Thyroid gland (tissue), 4 donors: ENCODE data around the gene SAG. TPM values are rescaled to one million over a fixed set of nuclear protein-coding genes. Genes with fewer than 3 reads are reported as not detected.

Experiments used
- DNase-seq, 2 donors: peaks; one replicate each; pipeline ENCODE4 v3.0.0-alpha.2; 2019
- H3K27ac ChIP-seq, 3 donors: fragments of 200-600 bp; sonication (generic); 1 replicate in 2 of 3; 2 replicates in 1 of 3; pipeline ENCODE4 v1.5.1; 2016 to 2019; ENCODE audit warnings: mild to moderate bottlenecking in 1 of 3, moderate library complexity in 1 of 3
- H3K27me3 ChIP-seq: fragments of 200-600 bp; sonication (generic); one replicate; pipeline ENCODE4 v1.5.1; 2019
- H3K36me3 ChIP-seq, 2 donors: fragments of 200-600 bp; sonication (generic); one replicate each; pipeline ENCODE4 v1.5.1; 2016 to 2019
- H3K4me1 ChIP-seq, 2 donors: fragments of 200-600 bp; sonication (generic); one replicate each; pipeline ENCODE4 v1.5.1; 2017 to 2019
- H3K4me3 ChIP-seq, 3 donors: fragments of 200-600 bp; sonication (generic); replicated peaks in 1 of 3; 1 replicate in 2 of 3; 2 replicates in 1 of 3; pipeline ENCODE4 v1.5.1; 2016; ENCODE audit warnings: mild to moderate bottlenecking in 1 of 3
- H3K9me3 ChIP-seq: fragments of 200-600 bp; sonication (generic); one replicate; pipeline ENCODE4 v1.5.1; 2017
- POLR2A ChIP-seq, 2 donors: fragments of 450-650 bp; IDR thresholded peaks; one replicate each; pipeline ENCODE4 v1.6.1; 2017; ENCODE audit warnings: antibody characterized with exemption in 2 of 2, mild to moderate bottlenecking in 2 of 2, moderate library complexity in 1 of 2
- whole genome bisulfite sequencing, 2 donors: methylation state at CpG; one replicate each; pipeline ENCODE4 v1.1.5; 2017; 5-methylcytosine and 5-hydroxymethylcytosine counted together
- intact Hi-C: fragments of 100-400 bp; cut with DNase I; formaldehyde crosslinking; loops from one replicate; pipeline ENCODE4 v1.15.1; 2023
- total RNA-seq, 4 donors: library from RNA; depleted of rRNA; stranded (reverse); fragments of >200 nt; gene quantifications; one replicate each; pipeline ENCODE4 v1.2.3, GENCODE V29; 2016
- TF ChIP-seq, protein P1 (sequence below), 6 experiments: fragments of 200-600 bp in 3 of 6; fragments of 450-650 bp in 3 of 6; sonication (generic) in 3 of 6; IDR thresholded peaks; one replicate each; pipeline ENCODE4 v1.5.1; 2016 to 2019; ENCODE audit warnings: antibody characterized with exemption in 6 of 6, mild to moderate bottlenecking in 2 of 6, inconsistent platforms in 1 of 6, moderate library complexity in 1 of 6

Gene SAG
- total RNA-seq, 4 donors from 2014 or later: 0.21 TPM; not detected in 3

DNA sequence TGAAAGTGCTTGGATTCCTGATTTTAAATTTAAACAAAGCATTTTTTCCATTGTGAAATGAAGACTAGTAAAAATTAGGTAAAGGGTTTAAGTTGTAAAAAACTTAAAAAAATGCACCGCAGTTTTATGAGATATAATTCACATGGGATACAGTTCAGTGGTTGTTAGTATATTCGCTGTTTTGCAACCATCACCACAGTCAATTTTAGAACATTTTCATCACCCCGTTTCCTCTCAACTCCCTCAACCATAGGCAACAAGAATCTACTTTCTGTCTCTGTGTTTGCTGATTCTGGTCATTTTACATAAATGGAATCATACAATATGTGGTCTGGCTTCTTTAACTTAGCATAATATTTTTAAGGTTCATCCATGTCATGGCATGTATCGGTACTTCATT, 50.7 kb downstream of the SAG start:
- TF ChIP-seq, protein P1, sequence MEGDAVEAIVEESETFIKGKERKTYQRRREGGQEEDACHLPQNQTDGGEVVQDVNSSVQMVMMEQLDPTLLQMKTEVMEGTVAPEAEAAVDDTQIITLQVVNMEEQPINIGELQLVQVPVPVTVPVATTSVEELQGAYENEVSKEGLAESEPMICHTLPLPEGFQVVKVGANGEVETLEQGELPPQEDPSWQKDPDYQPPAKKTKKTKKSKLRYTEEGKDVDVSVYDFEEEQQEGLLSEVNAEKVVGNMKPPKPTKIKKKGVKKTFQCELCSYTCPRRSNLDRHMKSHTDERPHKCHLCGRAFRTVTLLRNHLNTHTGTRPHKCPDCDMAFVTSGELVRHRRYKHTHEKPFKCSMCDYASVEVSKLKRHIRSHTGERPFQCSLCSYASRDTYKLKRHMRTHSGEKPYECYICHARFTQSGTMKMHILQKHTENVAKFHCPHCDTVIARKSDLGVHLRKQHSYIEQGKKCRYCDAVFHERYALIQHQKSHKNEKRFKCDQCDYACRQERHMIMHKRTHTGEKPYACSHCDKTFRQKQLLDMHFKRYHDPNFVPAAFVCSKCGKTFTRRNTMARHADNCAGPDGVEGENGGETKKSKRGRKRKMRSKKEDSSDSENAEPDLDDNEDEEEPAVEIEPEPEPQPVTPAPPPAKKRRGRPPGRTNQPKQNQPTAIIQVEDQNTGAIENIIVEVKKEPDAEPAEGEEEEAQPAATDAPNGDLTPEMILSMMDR (IDR thresholded peaks at IDR 0.05): no peak
- no peak for TF ChIP-seq POLR2A (IDR thresholded peaks at IDR 0.05)
- DNase-seq: no peak
- no peaks in the 10 kb centered on the region for H3K36me3 ChIP-seq
- intact Hi-C loops: loop anchor here (10.0 kb wide), 1 partner anchor 104 kb away; the partner anchor contains the start of gene ATG16L1
- WGBS, 2 donors: 89 to 93% methylated on average over 4 of the region's 4 CpGs
- H3K4me3 ChIP-seq: no peak overlapping the region
- H3K9me3 ChIP-seq: no peaks in the 10 kb centered on the region
- H3K27me3 ChIP-seq: no peaks in the 10 kb centered on the region
- no peak overlapping the region for H3K27ac ChIP-seq
- peaks cover 15 to 24% of the 10 kb centered on the region in 2 donors for H3K4me1 ChIP-seq

DNA sequence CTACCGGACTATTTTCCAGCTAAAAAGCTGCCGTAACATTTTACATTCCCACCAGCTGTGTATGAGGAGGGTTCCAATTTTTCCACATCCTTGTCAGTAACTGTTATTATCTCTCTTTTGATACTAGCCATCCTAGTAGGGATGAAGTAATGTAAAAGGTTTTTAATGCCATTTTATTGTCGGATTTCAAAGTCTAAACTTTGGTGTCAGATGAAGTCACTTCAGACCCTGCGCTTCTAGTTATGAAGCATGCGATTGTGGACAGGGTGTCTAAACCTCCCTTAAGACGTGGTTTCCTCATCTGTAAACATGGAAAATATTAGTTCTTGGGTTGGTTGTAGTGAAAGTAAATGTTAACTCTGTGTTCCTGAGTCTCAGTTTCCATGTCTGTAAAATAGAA, 51.3 kb downstream of the SAG start:
- Histone ChIP-seq H3K27ac (no peak overlapping the region), H3K4me3 (no peak overlapping the region), H3K27me3 (no peaks in the 10 kb centered on the region), H3K9me3 (no peaks in the 10 kb centered on the region), H3K36me3 (no peaks in the 10 kb centered on the region), H3K4me1 (peaks cover 9 to 17% of the 10 kb centered on the region in 2 donors)
- WGBS, 2 donors: 94 to 97% methylated on average over 6 of the region's 6 CpGs
- no peak for TF ChIP-seq POLR2A (IDR thresholded peaks at IDR 0.05)
- TF ChIP-seq, protein P1 (IDR thresholded peaks at IDR 0.05): no peak
- DNase-seq: no peak
- intact Hi-C loops: loop anchor here (10.0 kb wide), 1 partner anchor 104 kb away; the partner anchor contains the start of gene ATG16L1

DNA sequence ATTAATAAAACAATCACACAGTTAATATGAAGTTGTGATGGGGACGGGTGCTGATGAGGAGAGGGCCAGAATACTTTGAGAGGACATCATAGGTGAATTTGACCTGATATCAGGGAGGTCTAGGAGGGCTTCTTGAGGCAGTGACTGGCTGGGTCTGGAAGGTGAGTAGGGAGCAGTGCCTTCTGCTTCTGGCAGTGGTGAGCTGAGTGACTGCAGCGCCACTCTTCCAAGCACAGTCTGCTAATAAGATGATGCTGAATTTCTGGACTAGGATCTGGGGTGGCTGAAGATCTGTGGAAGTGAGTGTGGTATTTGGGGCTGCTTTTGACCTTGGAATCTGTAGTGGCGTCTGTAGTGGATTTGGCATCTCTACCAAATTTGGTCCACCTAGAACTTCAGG, 52.2 kb downstream of the SAG start:
- Histone ChIP-seq H3K36me3 (no peaks in the 10 kb centered on the region), H3K27ac (no peak overlapping the region), H3K27me3 (no peaks in the 10 kb centered on the region), H3K4me3 (no peak overlapping the region), H3K9me3 (no peaks in the 10 kb centered on the region), H3K4me1 (peaks cover 9 to 17% of the 10 kb centered on the region in 2 donors)
- no peak for DNase-seq
- intact Hi-C loops: loop anchor here (10.0 kb wide), 1 partner anchor 105 kb away; the partner anchor contains the start of gene ATG16L1
- WGBS, 2 donors: 93 to 96% methylated on average over 3 of the region's 3 CpGs
- TF ChIP-seq, protein P1 (IDR thresholded peaks at IDR 0.05): no peak
- TF ChIP-seq POLR2A (IDR thresholded peaks at IDR 0.05): no peak

DNA sequence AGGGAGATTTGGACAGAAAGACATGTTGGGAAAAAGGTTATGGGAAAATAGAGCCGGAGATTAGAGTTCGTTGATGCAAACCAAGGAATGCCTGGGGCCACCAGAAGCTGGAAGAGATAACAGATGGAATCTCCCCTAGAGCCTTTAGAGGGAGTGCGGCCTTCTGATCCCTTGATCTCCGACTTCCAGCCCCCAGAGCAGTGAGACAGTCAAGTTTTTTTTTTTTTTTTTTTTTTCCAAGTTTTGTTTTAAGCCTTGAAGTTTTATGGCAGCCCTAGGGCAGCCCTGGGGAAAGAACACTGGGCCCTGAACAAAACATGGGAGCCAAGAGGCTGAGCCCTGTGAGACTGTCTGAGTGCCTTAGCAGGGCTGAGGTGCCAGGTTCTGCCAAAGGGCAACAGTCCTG, 53.2 kb downstream of the SAG start:
- Histone ChIP-seq H3K4me3 (no peak overlapping the region), H3K27ac (no peak overlapping the region), H3K27me3 (no peaks in the 10 kb centered on the region), H3K4me1 (peaks cover 4 to 12% of the 10 kb centered on the region in 2 donors), H3K9me3 (no peaks in the 10 kb centered on the region), H3K36me3 (no peaks in the 10 kb centered on the region)
- no peak for DNase-seq
- whole genome bisulfite sequencing, 2 donors: 79 to 80% methylated on average over 4 of the region's 4 CpGs
- TF ChIP-seq POLR2A (IDR thresholded peaks at IDR 0.05): no peak
- TF ChIP-seq, protein P1 (IDR thresholded peaks at IDR 0.05): no peak
- intact Hi-C loops: no loop called here

DNA sequence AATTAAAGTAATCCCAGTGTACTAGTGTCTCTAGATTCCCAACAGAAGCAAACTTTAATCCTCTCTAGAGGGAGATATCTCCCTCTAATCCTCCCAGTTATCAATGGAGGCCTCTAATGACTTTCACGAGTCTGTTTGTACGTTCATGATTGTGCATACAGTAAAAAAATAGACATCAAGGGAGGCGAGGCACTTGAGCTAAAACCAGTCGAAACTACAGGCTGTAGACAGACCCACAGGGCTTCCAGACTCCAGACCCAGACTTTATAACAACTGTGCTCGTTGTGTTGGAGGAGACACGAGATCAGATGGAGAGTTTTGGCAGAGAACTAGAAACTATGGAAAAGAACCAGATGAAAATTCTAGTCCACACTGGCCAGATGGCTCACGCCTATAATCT, 53.7 kb downstream of the SAG start:
- Histone ChIP-seq H3K9me3 (no peaks in the 10 kb centered on the region), H3K27me3 (no peaks in the 10 kb centered on the region), H3K4me1 (peaks cover 0 to 6% of the 10 kb centered on the region in 2 donors), H3K4me3 (no peak overlapping the region), H3K36me3 (no peaks in the 10 kb centered on the region), H3K27ac (no peak overlapping the region)
- no peak for DNase-seq
- TF ChIP-seq POLR2A (IDR thresholded peaks at IDR 0.05): no peak
- TF ChIP-seq, protein P1 (IDR thresholded peaks at IDR 0.05): no peak
- intact Hi-C loops: no loop called here
- WGBS, 2 donors: 61 to 73% methylated on average over 7 of the region's 7 CpGs
